ENCODE data around the gene STK40.

Gene STK40

DNA sequence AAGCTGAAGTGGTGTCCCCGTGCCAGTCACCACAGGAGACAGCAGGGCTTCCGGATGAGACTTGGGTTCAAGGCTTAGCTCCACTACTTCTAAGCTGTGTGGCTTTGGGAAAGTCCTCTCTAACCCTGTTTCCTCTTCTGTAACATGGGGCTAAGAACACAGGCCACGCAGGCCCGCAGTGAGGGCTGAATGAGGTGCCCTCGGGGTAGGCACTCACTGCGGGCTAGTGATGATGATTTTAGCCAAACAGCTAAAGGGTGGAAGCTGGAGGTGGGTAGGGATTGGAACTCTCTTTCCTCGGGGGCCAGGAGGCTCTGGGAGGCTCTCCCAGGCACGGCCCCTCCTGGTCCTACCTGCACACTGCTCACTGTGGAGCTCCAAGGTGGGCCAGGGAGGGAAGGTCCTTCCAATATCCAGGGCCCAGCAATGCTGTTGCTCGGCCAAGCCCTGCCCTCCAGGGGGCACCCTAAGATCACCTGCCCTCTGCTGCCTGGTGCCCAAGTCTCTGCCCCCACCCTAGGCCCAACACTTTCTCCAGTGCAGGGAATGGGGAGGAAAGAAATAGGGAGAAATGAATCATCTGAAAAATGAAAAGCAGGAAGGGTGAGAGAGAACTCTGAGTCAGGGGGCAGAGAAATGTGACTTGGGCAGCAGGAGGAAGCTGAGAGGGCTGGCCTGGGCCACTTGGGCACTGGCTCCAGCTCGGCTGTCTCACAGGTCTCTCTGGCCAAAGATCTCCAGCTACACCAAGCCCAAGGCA, 43.1 kb downstream of the STK40 start:
- no peak for DNase-seq (ENCODE audit: low read depth)
- peak; percentile 86 for TF ChIP-seq CTCF (IDR thresholded peaks at IDR 0.05; ENCODE audit: control insufficient read depth, insufficient read depth, low read depth, low read length, missing control alignments)
- H3K4me3 ChIP-seq (ENCODE audit: control insufficient read depth, low read depth, low read length): no peak overlapping the region

DNA sequence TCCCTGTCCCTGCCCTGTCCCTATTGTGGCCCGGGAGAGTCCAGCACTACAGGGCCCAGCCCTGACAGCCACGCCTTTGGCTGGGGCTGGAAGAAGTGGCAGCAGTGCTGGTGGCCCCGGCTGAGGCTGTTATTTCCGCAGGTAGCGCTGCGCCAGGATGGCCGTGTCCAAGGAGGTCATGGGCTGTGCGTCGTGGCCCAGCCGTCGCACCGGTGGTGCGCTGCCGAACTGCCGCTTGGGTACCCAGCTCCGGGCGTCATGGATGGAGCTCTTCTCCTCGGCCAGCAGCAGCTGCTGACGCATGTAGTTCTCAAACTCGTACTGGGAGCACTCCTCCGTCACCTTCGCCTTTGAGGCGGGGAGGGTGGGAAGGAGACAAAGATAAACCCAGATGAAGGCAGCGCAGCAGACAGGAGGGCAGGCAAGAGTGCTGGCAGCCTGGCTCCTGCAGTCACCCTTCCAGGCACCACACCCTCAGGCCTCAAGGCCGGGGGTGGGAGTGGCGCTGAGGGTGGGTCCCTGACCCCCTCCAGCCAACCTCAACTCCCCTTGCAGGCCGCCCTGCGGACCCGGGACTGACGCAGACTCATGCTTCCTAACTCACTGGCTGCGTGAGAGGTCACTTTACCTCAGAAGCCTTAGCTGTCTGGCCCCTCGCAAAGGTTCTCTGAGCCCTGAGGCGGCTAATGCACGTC, 44.0 kb downstream of the STK40 start:
- no peak overlapping the region for H3K4me3 ChIP-seq (ENCODE audit: control insufficient read depth, low read depth, low read length)
- no peak for TF ChIP-seq CTCF (IDR thresholded peaks at IDR 0.05; ENCODE audit: control insufficient read depth, insufficient read depth, low read depth, low read length, missing control alignments)
- DNase-seq (ENCODE audit: low read depth): no peak

DNA sequence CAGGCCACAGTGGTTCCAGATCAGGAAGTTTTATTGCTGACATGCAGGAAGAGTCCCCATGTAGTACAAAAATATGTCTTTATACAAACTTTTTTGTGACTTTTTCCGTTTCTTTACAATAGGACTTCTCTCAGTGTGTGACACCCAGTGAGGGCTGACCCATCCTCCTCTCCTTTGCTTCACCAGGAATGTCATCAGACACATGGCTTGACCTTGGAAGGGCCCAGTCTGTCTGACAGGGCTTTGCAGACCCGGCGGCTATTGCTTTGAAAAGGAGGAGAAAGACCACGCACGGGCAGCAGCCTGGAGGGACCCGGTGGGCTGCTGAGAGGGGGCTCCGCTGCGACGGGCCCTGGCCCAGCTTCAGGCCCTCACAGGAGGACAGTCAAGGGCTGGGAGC, 46.1 kb downstream of the STK40 start:
- no peak overlapping the region for H3K4me3 ChIP-seq (ENCODE audit: control insufficient read depth, low read depth, low read length)
- TF ChIP-seq CTCF (IDR thresholded peaks at IDR 0.05; ENCODE audit: control insufficient read depth, insufficient read depth, low read depth, low read length, missing control alignments): no peak
- no peak for DNase-seq (ENCODE audit: low read depth)

- no peak for DNase-seq (ENCODE audit: low read depth)
- H3K4me3 ChIP-seq (ENCODE audit: control insufficient read depth, low read depth, low read length): no peak overlapping the region
- TF ChIP-seq CTCF (IDR thresholded peaks at IDR 0.05; ENCODE audit: control insufficient read depth, insufficient read depth, low read depth, low read length, missing control alignments): no peak
Observed at GRCh38 chr1:36339215-36339614, 46.5 kb downstream of the STK40 start.

GRCh38 chr1:36337830-36338229, 47.9 kb downstream of the STK40 start:
- no peak for DNase-seq (ENCODE audit: low read depth)
- no peak overlapping the region for H3K4me3 ChIP-seq (ENCODE audit: control insufficient read depth, low read depth, low read length)
- no peak for TF ChIP-seq CTCF (IDR thresholded peaks at IDR 0.05; ENCODE audit: control insufficient read depth, insufficient read depth, low read depth, low read length, missing control alignments)

DNA sequence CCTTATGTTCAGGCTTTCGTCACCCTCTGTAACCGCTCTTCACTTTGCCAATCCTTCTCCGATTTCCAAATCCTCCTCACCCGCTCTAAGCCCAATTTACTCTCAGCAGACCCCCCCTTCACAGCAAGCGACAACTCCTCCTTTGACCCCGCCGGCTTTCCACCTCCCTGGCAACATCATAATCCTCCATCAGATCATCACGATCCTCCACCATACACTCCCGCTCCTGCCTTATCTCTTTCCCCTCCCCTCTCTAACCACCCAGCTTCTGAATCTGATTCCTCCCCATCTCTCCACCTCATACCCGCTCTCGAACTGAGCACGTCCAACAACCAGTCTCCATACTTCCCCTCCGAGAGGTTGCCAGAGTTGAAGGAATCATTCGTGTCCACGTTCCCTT, 54.8 kb downstream of the STK40 start:
- DNase-seq (ENCODE audit: low read depth): no peak
- TF ChIP-seq CTCF (IDR thresholded peaks at IDR 0.05; ENCODE audit: control insufficient read depth, insufficient read depth, low read depth, low read length, missing control alignments): no peak
- no peak overlapping the region for H3K4me3 ChIP-seq (ENCODE audit: control insufficient read depth, low read depth, low read length)
